ENCODE measurements around the gene CHRM4. TPM values are rescaled to one million over a fixed set of nuclear protein-coding genes. Genes with fewer than 3 reads are reported as not detected.

Gene CHRM4
- total RNA-seq, 2 donors from 2014 or later: 0.46 TPM; not detected in 1

DNA sequence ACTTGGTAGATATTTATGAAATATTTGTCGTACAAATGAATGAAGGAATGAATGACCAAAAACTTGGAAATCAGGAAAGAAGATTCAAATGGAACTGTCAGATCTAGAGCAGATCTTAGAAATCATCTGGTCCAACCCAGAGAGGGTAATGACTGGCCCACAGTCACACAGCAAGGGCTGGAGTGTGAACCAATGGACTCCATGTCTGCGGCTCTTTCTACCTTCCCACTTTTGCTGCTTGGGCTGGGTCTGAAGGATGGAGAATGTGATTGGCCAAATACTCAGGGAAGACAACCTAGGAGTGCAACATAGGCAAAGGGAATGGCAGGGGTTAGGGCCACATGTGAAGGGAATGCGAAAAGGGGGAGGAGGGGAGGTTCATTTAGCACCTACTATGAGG lies 50.1 kb downstream of the CHRM4 start:
- TF ChIP-seq, protein P1, sequence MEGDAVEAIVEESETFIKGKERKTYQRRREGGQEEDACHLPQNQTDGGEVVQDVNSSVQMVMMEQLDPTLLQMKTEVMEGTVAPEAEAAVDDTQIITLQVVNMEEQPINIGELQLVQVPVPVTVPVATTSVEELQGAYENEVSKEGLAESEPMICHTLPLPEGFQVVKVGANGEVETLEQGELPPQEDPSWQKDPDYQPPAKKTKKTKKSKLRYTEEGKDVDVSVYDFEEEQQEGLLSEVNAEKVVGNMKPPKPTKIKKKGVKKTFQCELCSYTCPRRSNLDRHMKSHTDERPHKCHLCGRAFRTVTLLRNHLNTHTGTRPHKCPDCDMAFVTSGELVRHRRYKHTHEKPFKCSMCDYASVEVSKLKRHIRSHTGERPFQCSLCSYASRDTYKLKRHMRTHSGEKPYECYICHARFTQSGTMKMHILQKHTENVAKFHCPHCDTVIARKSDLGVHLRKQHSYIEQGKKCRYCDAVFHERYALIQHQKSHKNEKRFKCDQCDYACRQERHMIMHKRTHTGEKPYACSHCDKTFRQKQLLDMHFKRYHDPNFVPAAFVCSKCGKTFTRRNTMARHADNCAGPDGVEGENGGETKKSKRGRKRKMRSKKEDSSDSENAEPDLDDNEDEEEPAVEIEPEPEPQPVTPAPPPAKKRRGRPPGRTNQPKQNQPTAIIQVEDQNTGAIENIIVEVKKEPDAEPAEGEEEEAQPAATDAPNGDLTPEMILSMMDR (conservative IDR thresholded peaks at IDR 0.05): no peak
- H3K9me3 Mint-ChIP-seq: no peaks in the 10 kb centered on the region
- H3K4me1 Mint-ChIP-seq: peaks cover 51% of the 10 kb centered on the region
- Histone ChIP-seq H3K9me3 (ENCODE audit: control insufficient read depth, low read length) (no peaks in the 10 kb centered on the region), H3K27me3 (ENCODE audit: control insufficient read depth, insufficient read depth, low read length, poor library complexity, severe bottlenecking) (peaks cover 16% of the 10 kb centered on the region), H3K4me1 (ENCODE audit: control insufficient read depth, insufficient read depth, low read length) (peaks cover 14% of the 10 kb centered on the region), H3K4me3 (ENCODE audit: low read length) (no peak overlapping the region), H3K27ac (ENCODE audit: low read depth, low read length) (no peak overlapping the region), H3K9ac (ENCODE audit: extremely low read depth, low read length, poor library complexity, severe bottlenecking) (no peak overlapping the region), H3K36me3 (ENCODE audit: control insufficient read depth, insufficient read depth, low read length) (no peaks in the 10 kb centered on the region)
- 92% methylated on average over 3 of the region's 3 CpGs for WGBS, 2 experiments (ENCODE audit: insufficient coverage in 1 of 2, insufficient read length in 1 of 2)
- DNase-seq: no peak
- H3K27me3 Mint-ChIP-seq (ENCODE audit: insufficient read depth): peaks cover 49% of the 10 kb centered on the region
- H3K36me3 Mint-ChIP-seq (ENCODE audit: low read depth): no peaks in the 10 kb centered on the region
- no peak overlapping the region for H3K4me3 Mint-ChIP-seq
- no peak overlapping the region for H3K27ac Mint-ChIP-seq

DNA sequence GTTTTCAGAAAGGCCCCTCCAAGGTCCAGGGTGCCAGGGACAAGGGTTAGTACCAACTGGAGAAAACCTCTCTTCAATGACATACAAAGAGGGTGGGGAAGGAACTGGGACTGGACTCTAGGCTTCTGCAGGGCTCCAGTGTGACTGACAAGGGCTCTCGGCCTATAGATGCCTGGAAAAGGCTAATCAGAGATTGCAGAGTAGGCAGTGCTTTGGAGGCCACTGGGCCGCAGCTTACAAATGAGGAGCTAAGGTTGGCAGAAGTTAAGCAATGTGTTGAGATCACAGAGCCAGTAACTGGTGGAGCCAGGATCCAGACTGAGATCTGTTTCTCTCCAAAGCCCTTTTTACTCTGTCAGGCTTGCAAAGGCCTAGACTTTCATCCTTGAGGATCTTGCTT lies 51.8 kb downstream of the CHRM4 start:
- Mint-ChIP-seq H3K4me3 (no peak overlapping the region), H3K9me3 (no peaks in the 10 kb centered on the region), H3K27me3 (ENCODE audit: insufficient read depth) (peaks cover 49% of the 10 kb centered on the region), H3K36me3 (ENCODE audit: low read depth) (no peaks in the 10 kb centered on the region), H3K4me1 (peaks cover 44% of the 10 kb centered on the region), H3K27ac (peak overlapping the region; percentile 84)
- H3K4me1 ChIP-seq (ENCODE audit: control insufficient read depth, insufficient read depth, low read length): peaks cover 14% of the 10 kb centered on the region
- peaks cover 20% of the 10 kb centered on the region for H3K27me3 ChIP-seq (ENCODE audit: control insufficient read depth, insufficient read depth, low read length, poor library complexity, severe bottlenecking)
- TF ChIP-seq, protein P1 (conservative IDR thresholded peaks at IDR 0.05): no peak
- WGBS, 2 experiments (ENCODE audit: insufficient coverage in 1 of 2, insufficient read length in 1 of 2): 83 to 100% methylated on average over 1 to 2 of the region's 2 CpGs
- no peak overlapping the region for H3K27ac ChIP-seq (ENCODE audit: low read depth, low read length)
- H3K4me3 ChIP-seq (ENCODE audit: low read length): no peak overlapping the region
- H3K9me3 ChIP-seq (ENCODE audit: control insufficient read depth, low read length): no peaks in the 10 kb centered on the region
- H3K36me3 ChIP-seq (ENCODE audit: control insufficient read depth, insufficient read depth, low read length): no peaks in the 10 kb centered on the region
- peak; percentile 71 for DNase-seq
- H3K9ac ChIP-seq (ENCODE audit: extremely low read depth, low read length, poor library complexity, severe bottlenecking): no peak overlapping the region

DNA sequence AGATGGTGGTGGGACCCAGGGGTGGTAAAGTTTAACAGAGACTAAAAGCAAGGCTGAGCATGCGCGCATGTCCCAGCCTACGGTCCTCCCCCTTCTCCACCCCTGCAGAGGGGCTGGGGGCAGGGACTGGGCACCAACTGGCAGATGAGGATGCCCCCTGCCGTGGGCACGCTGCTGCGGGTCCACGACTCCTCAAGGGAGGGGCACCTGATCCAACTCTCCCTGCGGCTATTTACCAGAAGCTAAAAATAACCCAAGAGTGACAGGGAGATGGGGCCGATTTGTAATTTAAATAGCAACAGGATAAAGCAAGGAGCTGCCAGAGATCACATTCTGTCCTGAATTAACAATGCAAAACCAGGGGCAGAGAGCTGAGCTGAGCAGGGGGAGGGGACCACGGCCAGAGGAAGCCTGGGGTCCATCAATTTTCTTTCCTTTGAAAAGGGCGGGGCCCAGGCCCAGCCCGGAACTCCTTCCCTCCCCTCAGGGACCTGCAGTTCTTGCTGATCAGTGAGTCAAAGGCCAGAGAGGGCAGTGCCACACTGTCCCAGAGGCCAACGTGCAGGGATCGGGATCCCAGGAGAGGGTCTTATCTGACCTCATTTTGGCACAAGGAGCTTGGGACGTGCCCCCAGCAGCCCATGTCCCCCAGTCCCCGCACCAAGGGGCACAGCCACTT lies 52.4 kb downstream of the CHRM4 start:
- Mint-ChIP-seq H3K4me1 (peaks cover 43% of the 10 kb centered on the region), H3K9me3 (no peaks in the 10 kb centered on the region), H3K4me3 (peak overlapping the region; percentile 51), H3K27me3 (ENCODE audit: insufficient read depth) (peaks cover 54% of the 10 kb centered on the region), H3K36me3 (ENCODE audit: low read depth) (no peaks in the 10 kb centered on the region), H3K27ac (peak overlapping the region; percentile 84)
- Histone ChIP-seq H3K9ac (ENCODE audit: extremely low read depth, low read length, poor library complexity, severe bottlenecking) (peak overlapping the region; percentile 8), H3K4me3 (ENCODE audit: low read length) (peak overlapping the region; percentile 69), H3K27ac (ENCODE audit: low read depth, low read length) (peak overlapping the region; percentile 15), H3K9me3 (ENCODE audit: control insufficient read depth, low read length) (no peaks in the 10 kb centered on the region), H3K36me3 (ENCODE audit: control insufficient read depth, insufficient read depth, low read length) (no peaks in the 10 kb centered on the region), H3K27me3 (ENCODE audit: control insufficient read depth, insufficient read depth, low read length, poor library complexity, severe bottlenecking) (peaks cover 27% of the 10 kb centered on the region), H3K4me1 (ENCODE audit: control insufficient read depth, insufficient read depth, low read length) (peaks cover 14% of the 10 kb centered on the region)
- TF ChIP-seq, protein P1 (conservative IDR thresholded peaks at IDR 0.05): no peak
- WGBS, 2 experiments (ENCODE audit: insufficient coverage in 1 of 2, insufficient read length in 1 of 2): 15 to 24% methylated on average over 5 to 16 of the region's 16 CpGs
- DNase-seq: peak; percentile 91

Measured in endodermal cell (in vitro differentiated cells).